ENCODE data around the gene RRN3.

DNA sequence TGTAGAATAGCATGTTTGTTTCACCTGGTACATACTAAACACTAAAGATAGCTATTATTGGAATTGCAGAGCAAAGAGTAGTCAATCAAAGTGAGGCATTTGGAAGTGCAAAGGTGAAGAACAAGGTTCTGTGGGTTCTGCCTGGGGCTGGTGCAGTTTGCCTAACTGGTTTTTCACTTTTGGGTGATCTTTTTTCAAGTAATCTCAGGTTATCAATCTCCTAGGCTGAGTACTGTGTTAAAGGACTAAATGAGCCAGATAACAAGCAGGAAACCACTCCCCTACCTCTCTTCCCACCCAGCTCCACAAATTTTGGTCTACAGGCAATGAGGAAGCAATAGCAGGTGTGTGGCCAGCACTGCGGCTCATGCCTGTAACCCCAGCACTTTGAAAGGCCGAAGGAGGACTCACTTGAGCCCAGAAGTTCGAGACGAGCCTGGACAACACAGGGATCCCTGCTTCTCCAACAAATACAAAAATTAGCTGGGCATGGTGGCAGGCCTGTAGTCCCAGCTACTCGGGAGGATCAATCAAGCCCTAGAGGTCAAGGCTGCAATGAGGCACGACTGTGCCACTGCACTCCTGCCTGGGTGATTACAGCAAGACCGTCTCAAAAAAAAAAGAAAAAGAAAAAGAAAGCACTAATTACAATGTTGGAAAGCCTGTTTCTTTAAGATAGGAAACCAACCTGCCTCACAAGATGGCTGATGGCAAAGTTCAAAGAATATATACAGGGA lies 36.2 kb downstream of the RRN3 start:
- TF ChIP-seq CTCF (conservative IDR thresholded peaks at IDR 0.05; ENCODE audit: low read depth, low read length) (no peak), EZH2 (IDR thresholded peaks at IDR 0.05; ENCODE audit: borderline replicate concordance, low read depth, low read length, poor library complexity, severe bottlenecking) (no peak)

All from A673 (cell line).